SK-N-MC (cell line): ENCODE results near the gene PRKG1.
"Not testable (repeated sequence)": the region's sequence is repeated elsewhere in the genome, so short reads cannot be mapped to it uniquely, and the experiment has no call there.

Experiments used
- EZH2 ChIP-seq: fragments of 200-600 bp; sonication (generic); IDR thresholded peaks from one replicate; pipeline ENCODE4 v1.6.1; 2017; ENCODE audit warnings: antibody characterized with exemption
- FOXP2 ChIP-seq: optimal IDR thresholded peaks from 2 replicates; pipeline ENCODE3; 2011; ENCODE audit warnings: mild to moderate bottlenecking, moderate library complexity; ENCODE audit not compliant: insufficient read depth; ENCODE audit errors: extremely low read length, control extremely low read depth
- POLR2AphosphoS5 ChIP-seq: IDR thresholded peaks from 2 replicates; pipeline ENCODE4 v1.6.1; 2012; ENCODE audit warnings: mild to moderate bottlenecking, low read depth, low read length, borderline replicate concordance

GRCh38 chr10:51688826-51689225 lies 614.5 kb downstream of the PRKG1 start:
- not testable (repeated sequence) for TF ChIP-seq POLR2AphosphoS5, EZH2, FOXP2
